ENCODE results near the gene FUCA2.
A peak's percentile ranks its signal among the peaks of the same experiment; 100 is the strongest.
"Not testable (repeated sequence)": the region's sequence is repeated elsewhere in the genome, so short reads cannot be mapped to it uniquely, and the experiment has no call there.

Gene FUCA2

DNA sequence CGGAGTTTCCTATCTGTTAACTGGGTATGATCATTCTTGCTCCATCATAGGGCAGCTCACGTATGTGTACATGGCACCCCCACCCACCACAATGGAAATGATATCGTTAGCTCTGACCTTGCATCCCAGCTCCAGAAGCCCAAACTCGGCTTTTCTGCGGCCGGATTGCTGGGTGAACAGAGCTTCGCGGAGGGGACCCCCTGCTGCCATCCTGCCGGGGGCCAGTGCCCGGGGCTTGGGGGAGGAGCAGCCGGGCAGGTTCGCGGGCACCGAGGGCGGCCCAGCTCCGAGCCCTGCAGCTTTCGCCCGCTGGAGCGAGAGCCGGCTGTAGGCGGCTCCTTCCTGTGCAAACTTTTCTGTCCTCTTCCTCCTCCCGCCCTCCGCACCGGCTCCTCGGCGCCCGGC, 24.9 kb upstream of the FUCA2 start:
- DNase-seq (ENCODE audit: low read depth in 2 of 3, low spot score in 2 of 3): peak in 2 of 3 experiments; percentile 11 to 38

DNA sequence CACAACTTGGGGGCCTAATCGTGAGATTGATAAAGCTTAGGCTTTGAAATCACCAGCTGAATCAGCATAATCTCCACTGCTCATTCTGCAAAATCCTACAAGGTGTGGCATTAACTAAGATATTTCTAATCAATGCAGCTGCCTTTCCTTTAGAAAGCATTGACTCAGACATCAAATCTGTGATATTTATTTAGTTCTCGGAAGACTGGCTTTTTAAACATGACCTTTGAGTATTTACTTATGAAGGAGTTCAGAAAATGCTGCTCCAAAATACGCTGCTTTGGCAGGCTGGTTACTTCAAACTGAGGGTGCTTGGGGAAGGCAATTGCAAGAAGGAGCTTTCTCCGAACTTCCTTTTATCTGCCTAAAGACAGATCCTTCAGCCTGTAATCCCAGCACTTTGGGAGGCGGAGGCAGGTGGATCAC, 23.7 kb upstream of the FUCA2 start:
- DNase-seq (ENCODE audit: low read depth in 2 of 3, low spot score in 2 of 3): no peak

DNA sequence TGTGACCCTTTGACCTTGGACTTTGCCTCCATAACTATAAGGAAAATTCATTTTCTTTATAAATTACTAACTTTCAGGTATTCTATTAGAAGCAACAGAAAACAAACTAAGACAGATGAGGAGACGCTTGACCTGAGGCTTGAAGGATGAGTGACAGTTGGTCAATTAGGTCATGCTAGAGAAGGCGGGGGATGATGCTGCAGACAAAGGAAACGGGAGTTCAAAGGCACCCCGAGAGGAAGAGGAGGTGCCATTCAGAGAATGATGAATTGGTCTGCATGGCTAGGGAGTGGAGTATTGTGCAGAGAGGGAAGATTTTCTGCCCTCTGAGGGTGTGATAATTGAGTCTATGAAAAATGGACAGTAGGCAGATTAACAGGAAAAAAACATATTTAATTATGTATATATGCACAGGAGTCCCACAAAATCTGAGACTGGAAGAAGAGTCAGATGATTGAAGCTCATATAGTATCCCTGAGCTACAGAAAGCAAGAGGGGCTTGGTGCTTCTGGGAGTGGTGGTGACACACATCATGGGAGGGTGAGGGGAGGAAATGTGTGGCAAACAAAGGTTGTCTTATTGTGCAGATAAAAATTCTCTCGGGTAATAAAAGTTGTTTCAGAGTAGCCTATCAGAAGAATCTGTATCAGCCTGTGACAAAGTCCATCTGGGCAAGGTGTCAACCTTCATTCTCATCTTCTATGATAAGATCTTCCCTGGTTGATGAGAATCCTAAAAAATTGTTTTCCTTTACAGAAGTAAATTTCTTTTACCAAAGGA, 20.4 kb upstream of the FUCA2 start:
- no peak for DNase-seq (ENCODE audit: low read depth in 2 of 3, low spot score in 2 of 3)

DNA sequence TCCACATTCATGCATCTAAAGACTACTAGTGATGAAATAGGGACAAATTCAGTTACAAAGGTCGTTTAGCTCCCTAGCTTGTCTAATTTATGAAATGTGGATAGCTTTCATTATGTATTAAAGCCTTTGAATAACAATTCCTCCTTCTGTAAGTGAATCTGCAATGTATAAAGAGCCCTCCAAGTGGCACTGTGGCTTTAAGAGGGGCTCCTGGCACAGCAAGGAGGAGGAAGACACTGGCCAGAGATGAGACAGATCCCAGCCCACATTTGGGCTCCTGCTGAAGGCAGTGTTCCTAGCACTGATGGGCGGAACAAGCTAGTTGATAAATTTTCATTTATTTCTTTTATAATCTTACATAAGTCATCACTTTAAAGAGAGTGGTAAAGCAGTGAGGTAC, 17.6 kb upstream of the FUCA2 start:
- no peak for DNase-seq (ENCODE audit: low read depth in 2 of 3, low spot score in 2 of 3)

DNA sequence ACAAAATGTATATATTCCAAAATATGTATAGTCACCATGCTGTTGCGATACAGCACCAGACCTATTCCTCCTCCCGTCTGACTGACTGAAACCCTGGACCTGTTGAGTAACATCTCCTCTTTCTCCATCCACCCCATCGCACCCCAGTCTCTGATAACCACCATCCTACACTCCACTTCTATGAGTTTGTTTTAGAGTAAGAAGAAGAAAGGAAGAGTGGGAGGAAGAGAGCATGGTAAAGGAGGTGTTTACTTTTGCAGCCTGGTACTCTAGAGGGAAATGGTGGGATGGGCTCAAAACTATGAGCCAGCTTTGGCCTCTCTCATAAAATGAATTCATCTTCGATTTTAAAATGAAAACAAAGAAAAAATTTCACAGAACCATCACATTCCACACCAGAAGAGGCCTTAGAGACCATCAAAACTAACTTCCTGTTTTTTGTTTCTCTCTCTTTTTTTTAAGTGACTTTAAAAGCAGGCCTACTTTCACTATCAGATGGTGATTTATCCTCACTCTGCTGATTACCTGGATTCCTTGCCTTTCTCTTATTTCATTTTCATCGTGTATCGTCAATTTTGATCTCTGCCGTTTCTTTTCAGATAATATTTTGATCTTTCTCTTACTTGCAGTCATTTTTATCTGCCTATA, 16.8 kb upstream of the FUCA2 start:
- no peak for DNase-seq (ENCODE audit: low read depth in 2 of 3, low spot score in 2 of 3)

DNA sequence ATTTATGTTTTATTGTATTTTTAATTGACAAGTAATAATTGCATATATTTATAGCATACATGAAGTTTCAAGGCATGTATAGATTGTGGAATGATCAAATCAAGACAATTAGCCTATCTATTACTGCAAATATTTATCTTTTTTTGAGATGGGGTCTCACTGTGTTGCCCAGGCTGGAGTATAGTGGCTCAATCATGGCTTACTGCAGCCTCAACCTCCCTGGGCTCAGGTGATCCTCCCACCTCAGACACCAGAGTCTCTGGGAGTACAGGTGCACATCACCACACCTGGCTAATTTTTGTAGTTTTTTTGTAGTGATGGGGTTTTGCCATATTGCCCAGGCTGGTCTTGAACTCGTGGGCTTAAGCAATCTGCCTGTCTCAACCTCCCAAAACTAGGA, 16.2 kb upstream of the FUCA2 start:
- DNase-seq (ENCODE audit: low read depth in 2 of 3, low spot score in 2 of 3): no peak

DNA sequence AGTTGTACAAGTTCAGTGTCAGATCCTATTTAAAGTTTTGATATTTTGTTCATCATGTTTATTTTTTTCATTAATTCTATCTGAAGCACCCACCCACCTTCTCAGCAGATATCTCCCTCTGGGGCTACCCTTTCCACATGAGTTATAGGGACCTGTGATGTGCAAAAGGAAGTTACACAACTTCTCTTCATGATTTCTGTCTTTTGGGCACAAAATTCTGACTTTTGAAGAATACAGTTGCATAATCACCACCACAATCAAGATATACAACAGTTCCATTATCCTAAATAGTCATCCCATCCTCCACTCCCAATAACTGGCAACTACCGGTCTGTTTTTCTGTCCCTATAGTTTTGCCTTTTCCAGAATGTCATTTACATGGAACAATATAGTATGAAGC, 13.8 kb upstream of the FUCA2 start:
- no peak for DNase-seq (ENCODE audit: low read depth in 2 of 3, low spot score in 2 of 3)

DNA sequence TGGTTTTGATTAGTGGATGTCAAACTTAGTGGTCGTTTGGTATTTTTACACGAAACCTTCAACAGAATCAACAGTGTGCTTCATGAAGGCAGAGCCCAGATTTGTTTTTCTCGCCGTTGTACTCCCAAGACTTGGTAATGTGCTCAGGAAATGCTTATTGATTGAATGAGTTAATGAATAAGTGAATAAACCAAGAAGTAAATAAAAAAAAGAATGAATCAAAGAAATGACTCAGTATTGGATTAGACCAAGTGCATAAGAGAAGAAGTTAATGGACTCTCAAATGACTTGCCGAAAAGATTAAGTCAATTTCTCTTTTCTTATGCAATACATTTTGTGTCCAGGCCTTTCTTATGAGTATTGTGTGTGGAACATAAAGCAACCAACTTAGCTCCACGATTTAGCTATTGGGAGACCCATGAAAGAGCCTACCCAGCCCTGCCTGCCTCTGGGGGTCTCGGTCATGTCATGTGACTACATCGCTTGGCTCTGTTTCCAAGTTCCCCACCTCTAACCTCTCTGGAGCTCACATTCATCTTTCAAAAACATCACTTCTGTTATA, 10.6 kb upstream of the FUCA2 start:
- DNase-seq (ENCODE audit: low read depth in 2 of 3, low spot score in 2 of 3): no peak

DNA sequence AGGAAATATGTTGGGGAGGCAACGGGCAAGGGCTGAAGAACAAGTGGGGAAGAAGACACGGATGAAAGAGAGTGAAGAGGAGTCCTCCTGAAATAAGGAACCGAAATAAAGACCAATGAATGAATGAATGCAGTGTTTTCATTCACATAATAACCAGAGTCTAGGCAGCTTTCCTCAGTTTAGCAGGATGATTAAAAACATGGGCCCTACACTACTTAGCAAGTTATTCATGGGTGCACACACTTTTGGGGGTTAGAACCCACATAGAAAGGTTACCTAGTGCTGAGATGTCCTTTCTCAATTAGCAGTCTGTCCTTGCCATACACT, 5.9 kb upstream of the FUCA2 start:
- DNase-seq (ENCODE audit: low read depth in 2 of 3, low spot score in 2 of 3): no peak

DNA sequence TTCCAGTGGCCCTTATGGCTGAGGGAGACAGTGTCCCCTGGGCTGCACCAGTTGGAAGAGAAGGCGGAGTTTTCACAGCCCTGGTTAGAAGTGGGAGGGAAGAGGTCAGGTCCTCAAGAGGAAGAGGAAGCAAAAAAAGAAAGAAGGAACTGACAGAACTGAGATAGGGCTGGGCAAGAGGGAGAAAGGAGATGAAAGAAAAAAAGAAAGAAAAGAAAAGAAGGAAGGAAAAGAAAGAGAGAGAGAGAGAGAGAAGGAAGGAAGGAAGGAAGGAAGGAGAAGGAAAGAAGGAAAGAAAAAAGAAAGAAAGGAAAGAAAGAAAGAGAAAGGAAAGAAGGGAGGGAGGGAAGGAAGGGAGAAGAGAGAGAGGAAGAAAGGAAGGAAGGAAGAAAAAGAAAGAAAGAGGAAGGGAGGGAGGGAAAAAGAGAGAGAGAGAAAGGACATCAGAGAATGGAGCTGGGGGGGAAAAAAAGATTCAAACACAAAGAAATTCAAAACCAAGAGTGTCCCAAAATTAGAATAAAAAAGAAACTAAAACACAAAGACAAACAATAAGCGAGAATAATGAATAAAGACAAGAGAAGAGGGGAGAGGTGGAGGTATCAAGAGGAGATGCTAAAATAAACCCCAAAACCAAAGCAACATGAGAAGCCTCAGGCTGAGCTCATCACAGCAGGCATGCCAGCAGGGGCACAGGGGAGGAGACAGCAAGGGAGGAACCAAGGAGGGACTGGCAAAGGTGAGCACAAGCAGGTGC, 5.3 kb upstream of the FUCA2 start:
- no peak for DNase-seq (ENCODE audit: low read depth in 2 of 3, low spot score in 2 of 3)

DNA sequence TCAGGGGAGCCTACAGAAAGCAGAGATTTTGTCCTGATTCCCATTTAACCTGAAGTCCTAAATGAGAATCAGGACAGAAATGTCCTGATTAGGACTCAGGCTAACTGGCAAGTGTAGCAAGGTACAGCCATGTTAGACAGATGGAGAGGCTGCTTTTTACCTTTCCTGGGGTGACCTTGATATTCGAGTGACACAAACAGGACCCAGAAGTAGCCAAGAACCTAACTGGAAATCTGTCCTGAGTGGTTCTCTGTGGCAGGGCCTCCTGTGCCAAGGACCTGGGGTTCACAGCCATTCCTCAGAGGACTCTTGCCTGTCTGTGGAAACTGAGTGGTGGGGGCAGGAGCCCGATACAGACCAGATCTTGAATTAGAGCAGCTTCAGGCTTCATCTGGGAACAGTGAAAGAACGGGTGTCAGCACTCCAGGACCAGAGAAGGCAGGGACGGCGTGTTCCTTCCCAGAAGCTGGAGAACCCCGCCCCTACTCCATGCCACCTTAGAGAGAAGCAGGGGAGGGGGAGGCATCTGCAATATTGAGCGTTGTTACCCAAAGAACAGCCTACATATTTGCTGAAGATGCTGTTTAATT, 4.3 kb upstream of the FUCA2 start:
- DNase-seq (ENCODE audit: low read depth in 2 of 3, low spot score in 2 of 3): no peak

DNA sequence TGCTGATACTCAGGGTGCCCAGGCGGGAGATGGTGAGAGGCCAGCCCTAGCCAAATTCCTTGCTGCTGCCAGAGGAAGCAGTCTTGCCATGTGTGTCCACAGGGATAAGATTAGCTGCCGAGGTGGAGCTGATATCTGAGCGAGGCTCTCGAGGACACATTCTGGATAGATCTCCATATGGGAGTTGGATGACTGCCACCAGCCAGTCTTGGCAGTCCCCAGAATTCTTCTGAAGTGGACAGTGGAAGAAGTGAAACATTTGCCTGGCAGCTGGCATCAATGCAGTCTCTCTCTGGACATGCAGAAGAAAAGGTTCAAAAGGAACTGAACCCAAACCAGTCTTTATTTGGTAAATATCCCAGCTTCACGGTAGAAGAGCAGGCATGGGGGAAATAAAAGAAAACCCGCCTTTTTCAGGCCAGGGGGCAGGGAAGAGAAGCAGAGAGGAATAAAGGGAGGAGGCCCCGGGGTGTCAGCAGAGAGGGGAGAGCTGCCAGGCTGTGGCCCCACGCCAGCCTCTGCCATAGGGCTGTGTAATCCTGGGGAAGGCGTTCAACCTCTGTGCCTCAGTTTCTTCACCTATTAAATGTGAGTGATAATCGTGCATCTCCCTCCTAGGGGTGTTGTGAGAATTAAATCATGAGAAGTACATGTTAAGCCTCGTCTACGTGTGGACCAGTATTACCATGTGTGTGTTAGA, 3.7 kb upstream of the FUCA2 start:
- no peak for DNase-seq (ENCODE audit: low read depth in 2 of 3, low spot score in 2 of 3)

DNA sequence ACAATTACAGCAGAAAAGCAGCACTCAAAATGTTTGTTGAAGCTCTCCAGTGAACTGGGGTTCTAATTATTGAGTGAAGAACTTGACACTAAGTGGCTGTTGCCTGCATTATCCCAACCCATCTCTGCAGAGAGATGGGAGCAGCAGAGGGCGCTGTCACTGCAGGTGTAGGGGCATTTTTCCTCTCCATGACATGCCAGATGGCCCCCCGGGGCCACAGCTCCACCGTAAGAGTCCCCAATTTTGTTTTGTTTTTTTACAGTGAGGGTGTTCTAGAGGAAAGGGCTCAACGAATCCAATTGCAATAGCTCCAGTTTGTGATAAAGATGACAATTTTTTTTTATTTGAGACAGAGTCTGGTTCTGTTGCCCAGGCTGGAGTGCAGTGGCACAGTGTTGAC, 1.9 kb upstream of the FUCA2 start:
- no peak for DNase-seq (ENCODE audit: low read depth in 2 of 3, low spot score in 2 of 3)

DNA sequence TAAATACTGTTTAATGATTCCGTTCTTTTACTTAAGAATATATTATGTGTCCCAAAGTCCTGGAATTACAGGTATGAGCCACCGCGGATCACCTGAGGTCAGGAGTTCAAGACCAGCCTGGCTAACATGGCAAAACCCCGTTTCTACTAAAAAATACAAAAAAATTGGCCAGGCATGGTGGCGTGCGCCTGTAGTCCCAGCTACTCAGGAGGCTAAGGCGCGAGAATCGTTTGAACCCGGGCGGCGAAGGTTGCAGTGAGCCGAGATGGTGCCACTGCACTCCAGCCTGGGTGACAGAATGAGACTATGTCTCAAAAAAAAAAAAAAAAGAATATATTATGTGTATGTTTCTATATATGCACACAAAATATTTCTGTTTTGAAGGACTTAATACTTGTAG, 1.2 kb downstream of the FUCA2 start:
- not testable (repeated sequence) for DNase-seq (ENCODE audit: low read depth in 2 of 3, low spot score in 2 of 3)

DNA sequence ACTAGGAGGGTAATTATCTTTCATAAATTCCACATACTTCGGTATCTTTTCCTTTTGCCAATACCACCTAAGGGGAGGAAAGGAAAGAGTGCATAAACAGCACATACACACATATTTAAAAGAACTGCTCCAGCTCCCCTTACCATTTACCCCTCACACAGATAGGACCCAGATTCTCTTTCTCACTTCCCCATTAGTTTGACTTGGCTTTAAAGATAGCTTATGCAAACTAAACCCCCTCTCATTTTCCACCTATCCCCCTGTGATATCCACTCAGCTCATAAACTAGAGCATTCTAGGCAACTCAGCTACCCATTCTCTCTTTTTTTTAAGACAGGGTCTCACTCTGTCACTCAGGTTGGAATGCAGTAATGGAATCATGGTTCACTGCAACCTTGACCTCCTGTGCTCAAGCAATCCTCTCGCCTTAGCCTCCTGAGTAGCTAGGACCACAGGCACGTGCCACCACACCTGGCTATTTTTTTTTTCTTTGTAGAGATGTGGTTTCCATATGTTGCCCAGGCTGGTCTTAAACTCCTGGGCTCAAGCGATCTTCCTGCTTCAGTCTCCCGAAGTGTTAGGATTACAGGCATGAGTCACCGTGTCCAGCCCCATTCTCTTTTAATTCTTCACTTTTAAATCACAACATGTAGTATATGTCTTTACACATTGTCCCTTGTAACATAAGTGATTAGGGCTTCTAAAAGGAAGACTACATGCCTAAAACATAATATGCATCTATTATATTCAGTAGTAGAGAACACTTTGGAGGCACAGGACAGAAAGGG, 4.0 kb downstream of the FUCA2 start:
- no peak for DNase-seq (ENCODE audit: low read depth in 2 of 3, low spot score in 2 of 3)

DNA sequence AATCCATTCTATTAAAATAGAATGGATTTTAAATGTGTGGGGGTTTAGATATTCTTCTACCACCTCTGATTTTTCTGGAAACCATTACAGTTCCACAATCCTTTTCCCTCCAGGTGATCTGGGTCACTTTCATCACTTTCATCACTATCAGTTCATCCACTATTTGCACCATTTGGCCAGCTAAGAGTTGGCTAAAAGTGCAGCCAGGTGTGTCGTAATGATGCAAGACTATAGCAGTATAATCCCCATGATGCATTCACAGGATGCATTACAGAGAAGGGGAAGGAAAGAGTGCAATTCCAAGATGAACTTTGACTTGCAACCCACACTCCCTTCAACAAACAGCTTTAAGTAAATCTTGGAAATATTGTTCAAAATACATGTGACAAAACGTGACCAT, 4.9 kb downstream of the FUCA2 start:
- DNase-seq (ENCODE audit: low read depth in 2 of 3, low spot score in 2 of 3): no peak

DNA sequence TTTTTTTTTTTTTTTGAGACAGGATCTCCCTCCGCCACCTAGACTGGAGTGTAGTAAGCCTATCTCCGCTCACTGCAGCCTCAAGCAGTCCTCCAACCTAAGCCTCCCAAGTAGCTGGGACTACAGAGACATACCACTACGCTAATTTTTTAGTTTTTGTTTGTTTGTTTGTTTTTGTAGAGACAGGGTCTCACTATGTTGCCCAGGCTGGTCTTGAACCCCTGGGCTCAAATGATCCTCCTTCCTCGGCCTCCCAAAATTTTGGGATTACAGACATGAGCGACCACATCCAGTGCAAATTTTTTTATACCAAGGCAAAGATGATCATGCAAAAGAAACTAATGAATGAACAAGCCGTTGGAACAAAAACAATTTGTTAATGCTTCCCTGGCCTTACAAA, 5.3 kb downstream of the FUCA2 start:
- no peak for DNase-seq (ENCODE audit: low read depth in 2 of 3, low spot score in 2 of 3)

DNA sequence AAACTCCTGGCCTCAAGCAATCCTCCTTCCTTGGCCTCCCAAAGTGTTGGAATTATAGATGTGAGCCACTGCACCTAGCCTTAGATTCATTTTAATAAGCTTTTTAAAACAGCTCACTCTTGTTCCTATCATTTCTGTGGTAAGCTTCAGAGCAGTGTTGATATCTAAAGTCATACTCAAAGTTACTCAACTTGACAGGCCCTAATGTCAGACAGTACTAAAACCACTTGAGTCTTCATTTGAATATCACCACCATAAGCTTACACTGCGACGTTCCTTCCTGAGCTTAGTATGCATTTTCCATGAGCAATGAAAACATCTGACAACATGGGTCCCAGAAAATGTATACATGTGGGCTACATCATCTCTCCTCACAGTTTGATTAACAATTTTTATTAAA, 6.0 kb downstream of the FUCA2 start:
- DNase-seq (ENCODE audit: low read depth in 2 of 3, low spot score in 2 of 3): no peak

DNA sequence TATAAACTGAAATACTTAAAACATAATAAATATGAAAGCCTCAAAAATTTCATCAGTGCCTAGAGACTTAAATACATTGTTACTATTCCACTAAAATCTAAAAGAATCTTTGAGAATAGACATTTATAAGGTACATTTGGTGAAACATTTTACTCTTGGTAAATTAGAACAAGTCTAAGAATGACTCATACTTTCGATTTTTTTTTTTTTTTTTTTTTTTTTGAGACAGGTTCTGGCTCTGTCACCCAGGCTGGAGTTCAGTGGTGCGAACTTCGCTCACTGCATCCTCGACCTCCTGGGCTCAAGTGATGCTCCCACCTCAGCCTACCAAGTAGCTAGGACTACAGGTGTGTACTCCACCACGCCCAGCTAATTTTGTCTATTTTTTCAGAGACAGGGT, 6.4 kb downstream of the FUCA2 start:
- no peak for DNase-seq (ENCODE audit: low read depth in 2 of 3, low spot score in 2 of 3)

DNA sequence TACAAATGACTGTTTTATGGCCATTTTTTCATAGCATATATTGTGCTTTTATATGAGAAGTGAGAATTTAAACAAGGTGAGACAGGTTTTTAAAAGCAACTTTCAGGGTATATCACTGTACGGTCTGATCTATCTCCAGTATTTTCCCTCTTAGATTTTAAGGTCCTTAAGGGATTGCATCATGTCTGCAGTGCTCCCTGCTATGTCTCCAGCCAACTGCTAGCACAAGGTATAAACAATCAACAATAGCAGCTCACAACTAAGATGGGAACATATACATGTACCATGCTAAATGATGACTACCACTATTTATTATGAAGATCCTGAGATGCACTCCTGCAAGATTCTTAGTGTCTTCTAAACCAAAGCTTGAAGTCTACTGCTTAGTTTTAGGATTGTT, 7.2 kb downstream of the FUCA2 start:
- DNase-seq (ENCODE audit: low read depth in 2 of 3, low spot score in 2 of 3): no peak

Data from activated CD8-positive, alpha-beta memory T cell treated with anti-CD3 and anti-CD28 coated beads for 48 hours (primary cell).